GM18870 (cell line): ENCODE data around the gene KIF26B.

Source experiments
- ATAC-seq: cut with Tn5 transposase; IDR thresholded peaks from one replicate; pipeline ENCODE4 v1.9.1; 2021; ENCODE audit warnings: moderate library complexity; ENCODE audit not compliant: unreplicated experiment

Gene KIF26B

DNA sequence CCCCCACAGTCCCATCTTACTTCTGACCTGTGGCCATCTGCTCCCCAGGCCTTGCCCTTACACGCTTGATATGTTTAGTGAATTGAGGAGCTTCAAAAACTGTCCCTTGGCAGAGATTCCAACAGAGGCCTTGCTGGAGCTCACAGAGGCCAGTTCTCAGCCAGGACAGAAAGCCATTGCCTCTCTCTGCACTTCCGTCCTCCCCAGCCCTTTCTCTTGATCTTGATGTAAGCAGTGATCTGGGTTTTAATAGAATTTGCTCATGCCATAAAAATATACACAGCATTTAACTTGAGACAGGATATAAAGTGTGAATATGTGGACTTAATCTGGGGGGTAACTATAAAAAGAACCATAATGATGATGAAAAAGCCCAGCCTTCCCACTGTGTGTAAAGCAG is 453.5 kb downstream of the KIF26B start:
- no peak for ATAC-seq

DNA sequence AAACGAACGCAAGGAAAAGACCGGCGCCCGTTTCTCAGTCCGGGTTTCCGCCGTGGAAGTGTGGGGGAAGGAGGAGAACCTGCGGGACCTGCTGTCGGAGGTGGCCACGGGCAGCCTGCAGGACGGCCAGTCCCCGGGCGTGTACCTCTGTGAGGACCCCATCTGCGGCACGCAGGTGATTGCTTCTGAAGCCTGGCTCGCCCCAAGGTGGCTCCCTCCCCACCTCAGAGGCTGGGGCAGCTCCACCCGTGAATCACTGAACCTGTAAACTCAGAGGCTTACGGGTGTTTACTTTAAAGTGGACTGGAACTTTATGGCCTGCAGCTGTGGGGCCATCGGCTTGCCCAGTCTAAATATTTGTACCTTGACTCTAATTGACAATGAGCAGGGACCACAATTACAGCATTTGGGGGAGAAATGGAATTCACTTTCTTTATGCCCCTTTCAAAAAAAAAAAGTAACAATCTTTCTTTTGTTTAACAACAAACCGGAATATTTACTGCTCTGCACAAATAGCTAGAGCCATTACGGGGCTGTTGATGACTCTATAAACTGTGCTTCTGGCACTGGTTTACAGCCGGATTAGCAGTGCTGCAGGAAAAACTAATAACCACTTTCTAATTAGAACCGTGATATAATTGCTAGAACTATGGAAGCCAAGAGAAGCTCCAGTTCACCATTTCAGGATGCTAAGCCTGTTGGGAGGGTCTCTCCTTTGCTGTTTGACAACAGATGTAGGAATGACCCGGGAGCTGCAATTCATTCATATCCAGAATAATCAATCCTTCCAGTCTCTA is 454.8 kb downstream of the KIF26B start:
- no peak for ATAC-seq

DNA sequence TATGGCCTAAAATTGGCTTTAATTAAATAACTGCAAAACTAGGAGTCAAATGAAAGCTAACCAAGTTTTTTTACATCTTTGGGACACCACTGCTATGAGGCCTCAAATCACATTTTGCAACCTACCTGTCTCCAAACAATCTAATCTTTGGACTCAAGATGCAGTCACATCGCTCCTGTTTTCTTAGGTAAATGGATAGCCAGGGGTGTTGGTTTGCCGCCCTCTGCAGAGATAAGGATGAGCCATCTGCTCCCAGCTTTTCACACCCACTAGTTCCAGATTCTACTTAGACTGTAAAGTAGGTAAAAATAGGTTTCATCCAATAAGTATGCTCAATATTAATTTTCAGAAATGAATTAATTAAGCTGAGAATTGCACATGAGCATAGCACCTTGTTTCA is 456.5 kb downstream of the KIF26B start:
- no peak for ATAC-seq

DNA sequence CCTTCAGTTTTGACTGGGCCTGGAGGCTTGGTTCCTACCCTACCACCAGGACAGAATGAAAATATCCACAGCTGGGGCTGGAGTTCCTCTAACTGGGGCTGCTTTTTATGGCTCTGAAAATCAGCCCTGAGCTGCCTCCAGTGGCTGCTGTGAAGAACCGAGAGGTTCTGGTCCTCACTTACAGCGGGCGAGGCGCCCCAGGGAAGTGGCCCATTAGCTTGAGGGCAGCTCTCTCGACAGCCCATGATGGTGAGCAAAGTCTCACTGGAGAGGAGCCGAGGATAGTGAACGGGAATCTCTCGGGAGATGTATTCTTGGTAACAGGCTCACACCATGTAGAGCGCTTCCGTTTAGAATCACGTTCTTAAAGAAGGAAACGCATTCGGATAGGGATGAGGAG is 459.7 kb downstream of the KIF26B start:
- no peak for ATAC-seq

DNA sequence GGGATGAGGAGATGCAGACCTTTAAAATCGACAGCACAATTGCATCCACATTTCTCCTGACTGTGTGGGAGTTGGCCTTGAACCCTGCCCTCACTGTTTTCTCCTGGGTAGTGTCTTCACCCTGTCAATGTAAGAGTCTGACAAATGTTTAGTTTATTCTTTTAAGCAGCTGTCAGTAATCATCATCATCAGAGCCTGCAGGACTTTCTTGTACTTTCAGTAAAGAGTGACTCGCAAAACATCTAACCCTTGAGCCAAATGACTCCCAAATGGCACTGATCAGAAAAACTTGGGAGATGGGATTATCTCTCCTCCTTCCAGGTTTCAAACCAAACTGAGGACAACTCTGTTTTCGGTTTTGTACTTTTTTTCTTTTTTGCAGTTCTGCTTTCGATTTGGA is 460.2 kb downstream of the KIF26B start:
- ATAC-seq, result no peak

DNA sequence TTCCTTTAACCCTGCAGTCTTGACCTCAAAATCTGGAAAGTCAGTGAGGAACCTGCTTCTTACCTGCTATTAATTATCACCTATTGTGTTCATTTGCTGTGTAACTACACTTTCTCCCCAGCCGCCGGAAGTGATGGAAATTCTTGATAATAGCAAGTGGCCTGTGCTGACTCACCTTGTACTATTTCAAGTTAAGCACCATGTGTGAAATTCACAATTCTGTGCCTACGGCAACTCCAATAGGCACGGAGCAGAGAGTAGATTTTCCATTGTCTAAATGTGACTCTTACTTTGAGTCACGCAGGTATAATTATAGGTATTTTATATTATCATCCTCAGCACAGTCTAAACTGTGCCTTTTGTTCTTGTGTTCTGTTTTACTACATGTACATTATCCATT is 466.8 kb downstream of the KIF26B start:
- ATAC-seq, result no peak

DNA sequence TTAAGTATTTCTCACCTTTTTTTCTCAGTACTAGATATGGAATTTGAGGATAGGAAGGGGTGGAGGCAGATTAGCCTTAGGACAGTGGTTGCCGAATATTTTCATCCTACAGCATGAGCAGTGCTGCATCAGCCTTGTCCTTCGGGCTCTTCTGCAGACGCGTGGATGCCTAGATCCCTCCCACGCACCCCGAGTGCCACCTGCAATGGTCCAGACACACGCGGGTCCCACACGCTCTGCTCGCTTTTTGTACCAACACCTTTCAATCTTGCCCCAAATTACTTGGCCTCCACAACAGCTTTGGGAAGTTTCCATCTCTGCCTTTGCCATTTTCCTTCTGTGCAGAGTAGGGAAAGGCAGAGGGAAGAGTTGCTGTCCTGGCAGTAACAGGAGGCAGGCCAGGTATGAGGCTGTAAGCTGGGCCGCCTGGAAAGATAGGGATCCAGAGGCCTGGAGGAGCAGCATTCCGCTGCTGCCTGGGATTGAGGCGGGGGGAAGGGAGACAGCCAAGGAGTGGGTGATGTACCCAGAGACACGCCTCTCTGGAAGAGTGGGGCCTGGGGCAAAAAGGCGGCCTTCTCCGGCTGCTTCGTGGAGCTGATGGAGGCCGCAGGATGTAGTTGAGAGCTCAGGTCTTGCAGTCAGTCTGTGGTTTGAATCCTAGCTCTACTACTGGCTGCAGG is 467.7 kb downstream of the KIF26B start:
- no peak for ATAC-seq

DNA sequence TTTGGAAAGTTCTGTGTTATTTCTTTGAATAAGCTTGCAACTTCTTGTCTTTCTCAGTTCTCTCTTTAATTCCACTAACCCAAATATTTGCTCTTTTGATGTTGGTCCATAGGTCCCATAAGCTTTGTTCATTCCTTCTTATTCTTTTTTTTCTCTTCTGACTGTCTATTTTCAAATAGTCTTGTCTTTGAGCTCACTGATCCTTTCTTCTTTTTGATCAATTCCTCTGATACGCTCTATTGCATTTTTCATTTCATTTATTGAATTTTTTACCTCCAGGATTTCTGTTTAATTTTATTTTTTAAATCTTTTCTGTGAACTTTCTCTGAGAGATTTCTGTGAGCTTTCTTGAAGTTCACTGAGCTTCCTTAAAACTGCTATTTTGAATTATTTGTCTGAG is 486.6 kb downstream of the KIF26B start:
- no peak for ATAC-seq

DNA sequence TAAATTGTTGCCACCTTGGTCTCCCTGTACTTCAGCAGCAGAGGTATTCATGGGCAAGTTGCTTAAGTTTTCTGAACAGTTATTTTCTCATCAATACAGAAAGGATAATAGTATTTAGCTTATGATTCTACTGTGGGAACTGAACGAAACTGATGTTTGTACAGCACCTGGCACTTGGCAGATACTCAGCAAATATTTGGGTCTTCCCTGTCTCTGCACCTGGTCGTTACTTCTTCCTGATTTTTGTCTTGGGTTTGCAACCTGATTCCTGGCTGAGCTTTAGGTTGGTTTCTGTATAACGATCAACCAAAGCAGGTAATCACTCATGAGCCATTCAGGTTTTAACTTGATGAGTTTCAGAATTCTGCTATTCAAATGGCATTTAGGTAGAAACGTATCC is 490.6 kb downstream of the KIF26B start:
- ATAC-seq, result peak; percentile 14

DNA sequence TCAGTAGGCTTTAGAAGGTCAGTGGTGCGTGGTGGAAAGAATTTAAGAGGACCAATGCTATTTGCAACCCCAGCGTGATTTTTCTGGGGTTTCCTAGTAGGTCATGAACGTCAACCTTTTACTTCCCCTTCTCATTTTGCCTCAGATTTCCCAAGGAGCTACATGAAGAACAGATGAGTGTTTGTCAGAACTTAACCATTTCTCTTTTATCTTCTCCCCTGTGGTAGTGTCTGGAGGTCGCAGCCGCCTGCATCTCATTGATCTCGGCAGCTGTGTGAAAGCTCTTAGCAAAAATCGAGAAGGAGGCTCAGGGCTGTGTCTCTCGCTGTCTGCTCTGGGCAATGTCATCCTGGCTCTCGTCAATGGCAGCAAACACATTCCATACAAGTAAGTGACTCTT is 491.1 kb downstream of the KIF26B start:
- peak; percentile 74 for ATAC-seq

DNA sequence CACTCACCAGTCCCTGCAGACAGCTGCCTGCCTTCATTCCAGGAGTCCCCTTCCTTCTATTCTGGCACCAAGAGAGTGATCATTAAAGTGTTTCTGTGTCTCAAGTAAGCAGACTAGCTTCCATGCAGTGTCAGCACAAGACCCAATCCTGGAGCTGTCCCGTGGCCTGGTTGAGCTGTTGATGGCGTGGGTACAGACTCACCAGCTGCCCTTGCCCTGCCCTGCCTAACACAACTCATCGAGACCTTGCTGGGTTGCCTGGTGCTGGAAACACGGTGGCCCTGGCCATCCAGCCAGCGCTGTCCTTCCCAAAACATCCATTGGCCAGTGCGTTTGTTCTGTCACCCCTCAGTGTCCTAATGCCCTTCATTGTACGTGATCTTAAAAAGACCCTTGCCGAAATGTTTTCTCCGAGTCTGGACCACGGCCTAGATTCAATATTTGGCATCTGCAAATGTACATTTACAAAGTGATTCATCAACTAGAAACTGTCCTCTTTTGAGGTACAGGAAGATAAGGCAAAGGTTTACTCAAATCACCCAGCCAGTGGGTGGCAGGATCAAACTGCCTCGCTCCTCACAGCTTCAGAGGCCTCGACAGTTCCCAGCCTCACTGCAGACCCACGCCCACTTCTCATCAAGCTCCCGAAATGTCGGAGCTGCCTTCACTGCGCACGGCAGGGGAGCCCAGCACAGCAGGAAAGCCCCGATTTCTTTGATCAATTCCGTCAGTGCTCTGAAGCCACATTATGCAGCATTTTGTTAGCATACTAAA is 494.2 kb downstream of the KIF26B start:
- ATAC-seq, result no peak

DNA sequence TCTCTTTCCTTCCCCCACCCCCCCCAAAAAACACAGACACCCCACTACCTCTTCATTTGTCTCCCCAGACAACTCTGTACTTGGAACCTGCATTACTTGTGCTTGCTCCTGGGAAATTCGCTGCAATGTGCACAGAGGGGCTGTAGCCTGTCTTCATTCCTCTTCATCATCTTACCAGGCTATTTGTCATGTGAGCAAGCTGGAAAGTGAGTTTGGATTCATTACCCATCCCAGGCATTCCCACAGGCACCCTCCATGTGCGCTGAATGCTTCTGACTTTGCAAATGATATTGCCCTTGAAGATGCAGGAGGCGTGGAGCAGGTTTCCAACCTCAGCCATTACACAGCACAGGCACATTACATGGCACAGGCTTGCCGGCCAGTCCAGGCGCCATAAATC is 494.9 kb downstream of the KIF26B start:
- no peak for ATAC-seq

DNA sequence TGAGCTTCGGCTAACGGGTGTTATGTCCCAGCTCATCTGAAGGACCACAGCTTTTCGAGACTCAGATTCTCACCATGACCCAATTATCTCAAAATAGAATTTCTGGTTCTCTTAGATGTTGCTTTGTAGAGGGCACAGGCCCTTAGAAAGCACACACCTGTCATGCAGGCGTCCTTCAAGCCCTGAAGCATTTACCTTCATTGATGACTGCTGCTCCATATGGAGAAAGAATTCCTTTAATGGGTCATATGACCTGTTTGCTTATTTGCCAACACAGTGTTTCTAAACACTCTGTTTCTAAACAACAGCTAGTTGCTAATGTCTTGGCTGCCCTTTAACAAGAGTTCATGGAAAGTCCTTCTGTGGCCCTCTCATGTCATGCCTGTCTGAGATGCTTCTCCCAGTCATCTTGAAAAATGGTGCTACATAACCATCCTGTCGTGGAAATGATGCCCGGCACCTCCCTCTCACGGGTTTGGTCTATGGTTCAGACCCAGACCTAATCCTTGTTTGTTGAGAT is 495.7 kb downstream of the KIF26B start:
- no peak for ATAC-seq

DNA sequence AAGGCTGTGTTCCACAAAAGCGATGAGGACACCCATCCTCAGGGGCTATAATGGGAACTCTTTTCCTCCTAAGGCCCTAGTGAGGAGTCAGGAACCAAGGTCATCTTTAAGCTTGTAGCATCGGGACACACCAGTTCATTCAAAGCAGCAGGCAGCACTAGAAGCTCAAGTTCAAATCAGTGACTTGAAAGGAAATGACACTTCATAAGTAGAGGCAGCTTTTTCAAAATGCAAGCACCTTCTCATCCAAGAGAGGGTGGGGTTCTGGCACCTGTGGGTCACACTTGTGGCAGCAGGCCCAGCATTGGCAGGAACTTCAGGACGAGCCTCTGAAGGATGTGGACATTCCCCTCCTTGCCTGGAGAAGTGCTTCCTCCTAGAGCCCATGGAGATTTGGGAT is 496.3 kb downstream of the KIF26B start:
- ATAC-seq, result no peak

DNA sequence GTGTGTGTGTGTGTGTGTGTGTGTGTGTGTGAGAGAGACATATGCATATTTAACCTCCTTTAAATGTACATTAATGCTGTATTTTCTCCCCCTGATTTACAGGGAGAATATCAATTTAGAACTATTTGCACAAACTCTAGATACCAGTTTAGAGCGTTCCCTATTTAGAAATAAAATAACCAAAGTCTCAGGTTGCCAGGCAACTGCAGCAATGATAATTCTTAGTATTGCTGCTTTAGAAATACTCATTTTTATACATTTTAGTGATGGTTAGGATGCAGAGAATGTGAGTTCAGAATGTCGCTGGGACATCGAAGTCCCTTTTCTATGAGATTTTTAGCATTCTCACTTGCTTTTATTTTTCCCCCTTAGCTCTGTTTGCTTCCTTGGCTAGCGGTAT is 497.3 kb downstream of the KIF26B start:
- ATAC-seq, result no peak

DNA sequence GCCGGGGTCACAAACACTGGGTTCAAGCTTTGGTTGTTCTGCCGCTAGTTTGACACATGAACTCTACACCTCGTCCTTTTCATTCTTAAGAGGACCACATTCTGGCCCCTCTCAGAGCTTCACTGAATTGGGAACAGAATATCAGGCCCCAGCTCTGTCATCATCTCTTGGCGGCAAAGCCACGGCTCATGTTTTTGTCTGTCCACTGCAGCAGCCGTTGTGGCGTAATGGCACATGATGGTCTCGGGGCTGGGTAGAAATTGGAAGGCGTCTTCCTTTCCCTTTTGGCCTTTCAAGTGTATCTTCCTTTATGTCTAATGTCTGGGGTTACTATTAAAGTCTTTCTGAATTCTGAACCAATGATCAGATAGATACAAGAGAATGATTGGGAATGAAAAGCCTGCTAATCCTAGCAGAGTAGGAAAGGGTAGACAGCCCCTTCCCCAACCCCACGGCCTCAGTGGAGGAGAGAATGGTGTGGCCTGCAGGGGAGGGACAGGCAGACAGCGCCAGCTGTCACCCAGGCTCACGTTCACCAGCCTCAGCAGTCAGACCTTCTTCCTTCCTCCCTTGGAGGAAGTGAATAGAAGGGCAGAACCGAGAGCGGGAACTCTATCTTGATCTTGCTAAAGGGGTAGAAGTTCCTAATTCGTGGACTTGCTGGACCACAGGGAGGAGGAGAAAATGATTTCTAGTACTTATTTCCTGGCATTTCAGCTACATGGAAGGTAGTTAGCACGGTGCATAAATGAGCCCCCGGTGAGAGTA is 498.1 kb downstream of the KIF26B start:
- no peak for ATAC-seq

DNA sequence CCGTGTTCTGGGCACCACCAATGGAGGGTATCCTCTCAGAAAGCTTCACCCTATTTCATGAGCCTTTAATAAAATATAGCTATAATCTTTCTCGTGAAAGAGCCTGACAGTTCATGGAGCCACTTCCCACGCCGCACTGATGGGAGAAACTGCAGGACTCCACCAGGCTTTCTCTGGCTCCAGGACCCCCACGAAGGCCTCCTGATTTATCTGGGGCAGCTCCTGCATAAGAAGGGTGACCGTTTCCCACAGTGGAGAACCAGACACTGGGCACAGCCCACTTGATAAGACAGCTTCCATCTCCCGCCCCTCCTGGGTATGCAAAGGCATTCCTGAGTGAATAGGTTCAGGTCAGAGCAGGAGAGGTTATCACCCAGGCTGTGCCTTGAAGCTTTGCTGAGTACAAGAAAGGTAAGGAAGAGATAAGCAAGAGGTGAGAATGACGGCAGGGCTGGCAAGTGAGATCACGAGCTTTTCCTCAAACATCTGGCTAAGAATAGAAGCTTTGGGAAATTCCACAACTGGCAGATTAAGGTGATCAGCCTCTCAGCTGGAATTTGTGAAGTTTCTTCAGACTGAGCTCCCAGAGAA is 499.8 kb downstream of the KIF26B start:
- no peak for ATAC-seq

DNA sequence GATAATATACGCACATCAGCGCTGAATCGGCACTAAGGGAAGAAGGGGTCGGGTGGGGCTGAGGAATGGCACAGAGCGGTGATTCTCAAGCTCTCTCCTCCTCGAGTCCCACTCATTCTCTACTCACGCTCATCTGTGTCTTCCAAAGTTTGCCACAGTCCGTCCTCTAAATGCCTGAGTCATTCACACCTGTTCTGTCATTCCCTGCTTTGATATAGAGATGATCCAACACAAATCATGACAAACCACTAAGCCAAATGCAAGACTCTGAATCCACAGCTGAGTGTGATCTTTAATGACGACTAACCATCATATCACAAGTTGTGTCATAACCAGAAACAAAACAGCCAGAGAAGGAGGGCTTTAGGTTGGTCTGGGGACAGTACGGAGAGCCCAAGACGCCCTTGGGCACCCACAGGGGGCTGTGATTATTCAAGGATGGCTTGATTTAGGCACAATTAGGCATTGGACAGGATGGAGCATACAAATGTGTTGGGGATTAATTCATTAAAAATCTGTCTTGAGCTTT is 501.5 kb downstream of the KIF26B start:
- ATAC-seq, result no peak

DNA sequence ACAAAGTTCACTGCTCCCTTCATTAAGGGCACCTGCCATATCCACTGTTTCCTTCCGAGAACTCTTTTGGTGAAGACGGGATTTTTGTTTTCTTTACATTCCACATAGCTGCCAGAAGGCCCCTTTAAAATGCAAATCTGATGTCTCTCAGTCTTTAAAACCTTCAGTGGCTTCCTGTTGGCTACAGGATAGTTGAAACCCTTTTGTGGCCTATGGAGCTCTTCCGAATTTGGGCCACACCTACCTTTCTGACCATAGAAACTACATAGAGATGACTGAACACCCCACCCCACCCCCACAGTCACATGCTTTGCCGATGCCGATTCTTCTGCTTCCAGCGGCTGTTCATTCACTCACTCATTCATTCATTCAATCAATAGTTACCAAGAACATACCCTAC is 502.6 kb downstream of the KIF26B start:
- no peak for ATAC-seq

DNA sequence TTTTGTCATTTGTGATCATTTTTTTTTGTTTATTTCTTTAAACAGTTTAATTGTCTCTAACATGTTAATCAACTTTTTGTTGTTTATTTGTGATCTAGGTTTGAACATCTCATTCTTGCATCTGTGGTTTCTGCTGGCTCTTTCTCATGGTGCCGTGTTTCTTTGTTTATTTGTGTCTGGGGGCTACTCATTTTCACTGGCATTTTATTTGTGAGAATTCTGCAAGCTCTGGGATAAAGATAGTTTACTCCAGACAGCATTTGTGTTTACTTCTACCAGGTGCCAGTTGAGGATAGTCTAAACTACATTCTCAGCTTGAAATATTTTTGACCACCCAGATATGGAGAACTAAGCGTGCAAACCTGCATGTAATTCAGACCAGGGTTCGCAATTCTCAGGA is 508.6 kb downstream of the KIF26B start:
- no peak for ATAC-seq
